Astrocyte (in vitro differentiated cells and primary cell): Measurements from ENCODE around the gene TENM3. TPM values are rescaled to one million over a fixed set of nuclear protein-coding genes. Genes with fewer than 3 reads are reported as not detected.
A peak's percentile ranks its signal among the peaks of the same experiment; 100 is the strongest.

Experiments used
- DNase-seq: peaks from one replicate; pipeline ENCODE4 v3.0.0-alpha.2; 2010; ENCODE audit warnings: low read depth
- FAIRE-seq: peaks from 2 replicates; lab custom pipeline; 2011; peaks lifted over from hg19 to GRCh38; lab: Jason Lieb, UNC
- H2AFZ ChIP-seq: 2 replicates; pipeline ENCODE4 v1.6.0; 2012; ENCODE audit warnings: low read depth, low read length, inconsistent platforms
- H3K27ac ChIP-seq: 2 replicates; pipeline ENCODE4 v1.5.1; 2011; ENCODE audit warnings: low read depth, low read length, inconsistent platforms
- H3K27me3 ChIP-seq: 2 replicates; pipeline ENCODE4 v1.6.0; 2011; ENCODE audit warnings: low read length, inconsistent platforms; ENCODE audit not compliant: insufficient read depth
- H3K36me3 ChIP-seq: 2 replicates; pipeline ENCODE4 v1.5.1; 2011; ENCODE audit warnings: low read length, inconsistent platforms; ENCODE audit not compliant: insufficient read depth
- H3K4me1 ChIP-seq: 2 replicates; pipeline ENCODE4 v1.5.1; 2011; ENCODE audit warnings: low read length, inconsistent platforms; ENCODE audit not compliant: insufficient read depth
- H3K4me2 ChIP-seq: 2 replicates; pipeline ENCODE4 v1.6.0; 2012; ENCODE audit warnings: low read length, inconsistent platforms
- H3K4me3 ChIP-seq: 2 replicates; pipeline ENCODE4 v1.5.1; 2011; ENCODE audit warnings: low read depth, mild to moderate bottlenecking, low read length, inconsistent platforms; ENCODE audit not compliant: insufficient read depth
- H3K79me2 ChIP-seq: 2 replicates; pipeline ENCODE4 v1.6.0; 2012; ENCODE audit warnings: mild to moderate bottlenecking, low read length, inconsistent platforms; ENCODE audit not compliant: insufficient read depth
- H3K9ac ChIP-seq: 2 replicates; pipeline ENCODE4 v1.6.0; 2012; ENCODE audit warnings: mild to moderate bottlenecking, low read length, inconsistent platforms
- H3K9me3 ChIP-seq: 2 replicates; pipeline ENCODE4 v1.5.1; 2012; ENCODE audit warnings: low read depth, mild to moderate bottlenecking, low read length, inconsistent platforms; ENCODE audit not compliant: insufficient read depth
- H4K20me1 ChIP-seq: 2 replicates; pipeline ENCODE4 v1.6.0; 2012; ENCODE audit warnings: low read length, inconsistent platforms; ENCODE audit not compliant: insufficient read depth
- H3K27ac Mint-ChIP-seq: one replicate; pipeline ENCODE4 v1.8.0; 2021; ENCODE audit warnings: mild to moderate bottlenecking, mixed read lengths; ENCODE audit not compliant: unreplicated experiment
- H3K27me3 Mint-ChIP-seq: one replicate; pipeline ENCODE4 v1.8.0; 2021; ENCODE audit warnings: low read depth, mixed read lengths; ENCODE audit not compliant: unreplicated experiment
- H3K36me3 Mint-ChIP-seq: one replicate; pipeline ENCODE4 v1.8.0; 2021; ENCODE audit warnings: low read depth, mixed read lengths; ENCODE audit not compliant: unreplicated experiment
- H3K4me1 Mint-ChIP-seq: one replicate; pipeline ENCODE4 v1.8.0; 2021; ENCODE audit warnings: low read depth, mixed read lengths; ENCODE audit not compliant: unreplicated experiment
- H3K4me3 Mint-ChIP-seq: one replicate; pipeline ENCODE4 v1.8.0; 2021; ENCODE audit warnings: mild to moderate bottlenecking, moderate library complexity, mixed read lengths; ENCODE audit not compliant: unreplicated experiment
- H3K9me3 Mint-ChIP-seq: one replicate; pipeline ENCODE4 v1.8.0; 2021; ENCODE audit warnings: mild to moderate bottlenecking, mixed read lengths; ENCODE audit not compliant: unreplicated experiment
- CTCF ChIP-seq: IDR thresholded peaks from 2 replicates; pipeline ENCODE4 v1.5.1; 2011; ENCODE audit warnings: low read depth, mild to moderate bottlenecking, inconsistent platforms, low read length, moderate library complexity; ENCODE audit not compliant: insufficient read depth
- EZH2 ChIP-seq: IDR thresholded peaks from 2 replicates; pipeline ENCODE4 v1.6.1; 2012; ENCODE audit warnings: mild to moderate bottlenecking, low read length, inconsistent platforms; ENCODE audit not compliant: insufficient read depth
- total RNA-seq: library from RNA; stranded (reverse); gene quantifications from 2 replicates; pipeline ENCODE4 v1.2.1, GENCODE V29; 2021

Gene TENM3
- total RNA-seq, 1 donor from 2014 or later = 127 TPM

GRCh38 chr4:182604953-182605352, 361.8 kb downstream of the TENM3 start:
- H3K36me3 Mint-ChIP-seq = peaks cover 8% of the 10 kb centered on the region
- Histone ChIP-seq H3K9ac (peak overlapping the region; percentile 75), H3K79me2 (no peaks in the 10 kb centered on the region), H3K36me3 (no peaks in the 10 kb centered on the region), H3K4me3 (no peak overlapping the region), H3K9me3 (no peaks in the 10 kb centered on the region), H4K20me1 (no peaks in the 10 kb centered on the region), H3K4me1 (peaks cover 12% of the 10 kb centered on the region), H3K4me2 (peak overlapping the region; percentile 57), H2AFZ (no peak overlapping the region), H3K27ac (peak overlapping the region; percentile 91), H3K27me3 (no peaks in the 10 kb centered on the region)
- FAIRE-seq (no peak), DNase-seq (peak; percentile 83)
- H3K27ac Mint-ChIP-seq = peak overlapping the region; percentile 81
- TF ChIP-seq EZH2 (no peak), CTCF (no peak)
- H3K4me1 Mint-ChIP-seq = peaks cover 15% of the 10 kb centered on the region
- H3K4me3 Mint-ChIP-seq = no peak overlapping the region
- H3K9me3 Mint-ChIP-seq = no peaks in the 10 kb centered on the region
- H3K27me3 Mint-ChIP-seq = no peaks in the 10 kb centered on the region

- no peaks in the 10 kb centered on the region for H3K9me3 ChIP-seq
- Mint-ChIP-seq H3K4me1 (peaks cover 15% of the 10 kb centered on the region), H3K36me3 (no peaks in the 10 kb centered on the region), H3K9me3 (no peaks in the 10 kb centered on the region), H3K27ac (no peak overlapping the region), H3K4me3 (no peak overlapping the region), H3K27me3 (no peaks in the 10 kb centered on the region)
- peaks cover 12% of the 10 kb centered on the region for H3K4me1 ChIP-seq
- H3K27me3 ChIP-seq = no peaks in the 10 kb centered on the region
- H3K4me2 ChIP-seq = no peak overlapping the region
- DNase-seq = no peak
- H3K27ac ChIP-seq = no peak overlapping the region
- no peak overlapping the region for H3K4me3 ChIP-seq
- no peak overlapping the region for H3K9ac ChIP-seq
- no peaks in the 10 kb centered on the region for H4K20me1 ChIP-seq
- TF ChIP-seq EZH2 (no peak), CTCF (no peak)
- no peaks in the 10 kb centered on the region for H3K36me3 ChIP-seq
- FAIRE-seq = no peak
- H2AFZ ChIP-seq = no peak overlapping the region
- H3K79me2 ChIP-seq = no peaks in the 10 kb centered on the region
Measured at GRCh38 chr4:182608525-182608924, 365.3 kb downstream of the TENM3 start.

GRCh38 chr4:182616476-182616875, 373.3 kb downstream of the TENM3 start:
- H3K27me3 Mint-ChIP-seq = no peaks in the 10 kb centered on the region
- H3K36me3 Mint-ChIP-seq = peaks cover 2% of the 10 kb centered on the region
- Histone ChIP-seq H3K4me1 (no peaks in the 10 kb centered on the region), H3K27me3 (no peaks in the 10 kb centered on the region), H3K9me3 (no peaks in the 10 kb centered on the region), H3K4me3 (no peak overlapping the region), H2AFZ (no peak overlapping the region), H3K79me2 (no peaks in the 10 kb centered on the region), H3K36me3 (no peaks in the 10 kb centered on the region), H3K27ac (no peak overlapping the region), H3K4me2 (no peak overlapping the region), H3K9ac (no peak overlapping the region), H4K20me1 (no peaks in the 10 kb centered on the region)
- H3K9me3 Mint-ChIP-seq = no peaks in the 10 kb centered on the region
- H3K4me3 Mint-ChIP-seq = no peak overlapping the region
- FAIRE-seq = no peak
- TF ChIP-seq EZH2 (no peak), CTCF (no peak)
- peaks cover 1% of the 10 kb centered on the region for H3K4me1 Mint-ChIP-seq
- DNase-seq = no peak
- H3K27ac Mint-ChIP-seq = no peak overlapping the region
